Thoracic aorta (tissue), 2 donors: Measurements from ENCODE around the gene HOXD11. TPM values are rescaled to one million over a fixed set of nuclear protein-coding genes. Genes with fewer than 3 reads are reported as not detected.

Experiments
- ATAC-seq: fragments of 150-250 bp; one replicate; pipeline ENCODE4 v1.8.0; 2017; ENCODE audit warnings: low read depth; ENCODE audit not compliant: insufficient number of reproducible peaks, low FRiP score
- DNase-seq: peaks from one replicate; pipeline ENCODE4 v3.0.0-alpha.2; 2020; ENCODE audit warnings: low spot score
- H3K27ac ChIP-seq, 2 donors: fragments of 200-600 bp; sonication (generic); 1 replicate in 1 of 2; 2 replicates in 1 of 2; pipeline ENCODE4 v1.5.1; 2016; ENCODE audit warnings: mild to moderate bottlenecking in 2 of 2, moderate library complexity in 2 of 2
- H3K27me3 ChIP-seq: fragments of 200-600 bp; sonication (generic); replicated peaks from 2 replicates; pipeline ENCODE4 v1.6.0; 2016; ENCODE audit warnings: mild to moderate bottlenecking; ENCODE audit not compliant: insufficient read depth
- H3K36me3 ChIP-seq: fragments of 200-600 bp; sonication (generic); one replicate; pipeline ENCODE4 v1.5.1; 2016
- H3K4me1 ChIP-seq, 2 donors: fragments of 200-600 bp; sonication (generic); 1 replicate in 1 of 2; 2 replicates in 1 of 2; pipeline versions ENCODE4 v1.5.1 to v1.6.0; 2016; ENCODE audit warnings: low read depth in 2 of 2, mild to moderate bottlenecking in 1 of 2; ENCODE audit not compliant: control insufficient read depth in 1 of 2
- H3K4me3 ChIP-seq: fragments of 200-600 bp; sonication (generic); 2 replicates; pipeline ENCODE4 v1.5.1; 2016; ENCODE audit warnings: mild to moderate bottlenecking
- H3K9me3 ChIP-seq: fragments of 200-600 bp; sonication (generic); 2 replicates; pipeline ENCODE4 v1.5.1; 2016
- CTCF ChIP-seq: fragments of 200-600 bp; sonication (generic); IDR thresholded peaks from one replicate; pipeline ENCODE4 v1.5.1; 2019; ENCODE audit warnings: antibody characterized with exemption
- total RNA-seq, 2 donors: library from RNA; depleted of rRNA; stranded (reverse); fragments of >200 nt; gene quantifications; one replicate each; pipeline versions ENCODE4 v1.1.0 to v1.2.3, GENCODE V29; 2016

The HOXD11 gene
- total RNA-seq, 2 donors from 2014 or later: not detected

GRCh38 chr2:176101842-176102241 lies 5.2 kb upstream of the HOXD11 start:
- peaks cover 10 to 25% of the 10 kb centered on the region in 2 donors for H3K4me1 ChIP-seq
- H3K27ac ChIP-seq: no peak overlapping the region
- DNase-seq (no peak), ATAC-seq (no peak)
- no peak for TF ChIP-seq CTCF
- H3K9me3 ChIP-seq: no peaks in the 10 kb centered on the region
- H3K36me3 ChIP-seq: no peaks in the 10 kb centered on the region
- no peak overlapping the region for H3K4me3 ChIP-seq
- peaks cover 64% of the 10 kb centered on the region for H3K27me3 ChIP-seq

GRCh38 chr2:176102309-176102866 lies 4.7 kb upstream of the HOXD11 start:
- Histone ChIP-seq H3K27me3 (peaks cover 62% of the 10 kb centered on the region), H3K4me3 (no peak overlapping the region), H3K9me3 (no peaks in the 10 kb centered on the region), H3K36me3 (no peaks in the 10 kb centered on the region), H3K27ac (no peak overlapping the region), H3K4me1 (peaks cover 12 to 24% of the 10 kb centered on the region in 2 donors)
- TF ChIP-seq CTCF: no peak
- ATAC-seq (no peak), DNase-seq (no peak)

- H3K9me3 ChIP-seq: no peaks in the 10 kb centered on the region
- no peak overlapping the region for H3K4me3 ChIP-seq
- no peak overlapping the region for H3K27ac ChIP-seq
- no peak for TF ChIP-seq CTCF
- H3K36me3 ChIP-seq: no peaks in the 10 kb centered on the region
- peaks cover 57% of the 10 kb centered on the region for H3K27me3 ChIP-seq
- ATAC-seq (no peak), DNase-seq (no peak)
- H3K4me1 ChIP-seq: peaks cover 12 to 25% of the 10 kb centered on the region in 2 donors
Observed at GRCh38 chr2:176103194-176103593, 3.9 kb upstream of the HOXD11 start.

GRCh38 chr2:176103742-176104315 lies 3.3 kb upstream of the HOXD11 start:
- Histone ChIP-seq H3K4me3 (no peak overlapping the region), H3K9me3 (no peaks in the 10 kb centered on the region), H3K27me3 (peaks cover 50% of the 10 kb centered on the region), H3K4me1 (peaks cover 12 to 25% of the 10 kb centered on the region in 2 donors), H3K27ac (no peak overlapping the region), H3K36me3 (no peaks in the 10 kb centered on the region)
- DNase-seq: no peak
- TF ChIP-seq CTCF: no peak
- no peak for ATAC-seq

GRCh38 chr2:176104316-176105077 lies 2.6 kb upstream of the HOXD11 start:
- Histone ChIP-seq H3K9me3 (no peaks in the 10 kb centered on the region), H3K4me3 (peak overlapping the region; percentile 18), H3K36me3 (no peaks in the 10 kb centered on the region), H3K27ac (no peak overlapping the region), H3K4me1 (peaks cover 12 to 25% of the 10 kb centered on the region in 2 donors), H3K27me3 (peaks cover 50% of the 10 kb centered on the region)
- no peak for DNase-seq
- no peak for ATAC-seq
- TF ChIP-seq CTCF: no peak
